HG03439 (cell line): ENCODE results near the gene FBXW5.

Source experiments
- ATAC-seq: cut with Tn5 transposase; IDR thresholded peaks from one replicate; pipeline ENCODE4 v1.9.1; 2021; ENCODE audit warnings: mild to moderate bottlenecking, moderate library complexity; ENCODE audit not compliant: unreplicated experiment

Gene FBXW5, protein sequence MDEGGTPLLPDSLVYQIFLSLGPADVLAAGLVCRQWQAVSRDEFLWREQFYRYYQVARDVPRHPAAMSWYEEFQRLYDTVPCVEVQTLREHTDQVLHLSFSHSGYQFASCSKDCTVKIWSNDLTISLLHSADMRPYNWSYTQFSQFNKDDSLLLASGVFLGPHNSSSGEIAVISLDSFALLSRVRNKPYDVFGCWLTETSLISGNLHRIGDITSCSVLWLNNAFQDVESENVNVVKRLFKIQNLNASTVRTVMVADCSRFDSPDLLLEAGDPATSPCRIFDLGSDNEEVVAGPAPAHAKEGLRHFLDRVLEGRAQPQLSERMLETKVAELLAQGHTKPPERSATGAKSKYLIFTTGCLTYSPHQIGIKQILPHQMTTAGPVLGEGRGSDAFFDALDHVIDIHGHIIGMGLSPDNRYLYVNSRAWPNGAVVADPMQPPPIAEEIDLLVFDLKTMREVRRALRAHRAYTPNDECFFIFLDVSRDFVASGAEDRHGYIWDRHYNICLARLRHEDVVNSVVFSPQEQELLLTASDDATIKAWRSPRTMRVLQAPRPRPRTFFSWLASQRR

DNA sequence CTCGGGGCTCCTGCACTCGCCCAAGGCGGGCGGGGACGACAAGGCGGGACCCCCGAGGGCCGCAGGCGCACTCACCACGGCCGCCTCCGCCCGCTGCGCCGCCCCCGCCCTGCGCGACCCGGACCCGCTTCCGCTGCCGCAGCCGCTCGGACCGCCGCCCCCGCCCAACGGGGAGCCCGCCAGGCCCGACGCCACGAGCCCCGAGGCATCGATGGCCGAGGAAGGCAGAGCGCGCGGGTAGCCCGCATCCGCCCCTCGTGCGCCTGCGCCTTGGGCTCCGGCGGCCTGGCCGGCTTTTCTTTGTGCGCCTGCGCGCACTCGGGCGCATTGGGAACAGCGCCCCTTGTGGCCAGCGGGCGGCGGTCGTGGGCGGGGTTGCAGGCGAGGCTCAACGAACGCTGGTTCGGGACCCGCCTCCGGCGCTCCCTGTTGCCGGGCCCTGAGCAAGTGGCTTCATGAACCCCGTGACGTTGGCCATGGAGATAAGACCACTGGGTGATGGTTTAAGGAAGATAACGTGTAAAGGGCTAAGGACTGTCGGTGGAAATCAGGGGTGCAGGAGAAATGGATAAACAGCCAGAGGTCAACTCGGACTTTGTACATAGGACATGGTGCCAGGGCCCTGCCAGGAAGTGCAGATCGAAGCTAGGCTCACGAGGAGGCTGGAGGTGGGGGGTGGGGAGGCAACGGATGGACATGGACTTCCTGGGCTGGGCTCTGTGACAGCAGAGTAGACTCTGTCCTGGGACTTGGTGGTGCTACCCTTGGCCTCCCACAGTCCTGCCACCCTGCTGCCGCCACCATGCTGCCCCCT, at the start of gene FBXW5, which contains the start of gene C8G:
TSS of gene FBXW5 (minus strand) at position 220 of the 814 bp plus-strand sequence. CDS start 655 bp downstream, outside the sequence.
TSS of gene C8G (plus strand) at position 725 of the 814 bp plus-strand sequence. CDS start at position 803, 78 bp downstream.
- peak; percentile 70 for ATAC-seq

DNA sequence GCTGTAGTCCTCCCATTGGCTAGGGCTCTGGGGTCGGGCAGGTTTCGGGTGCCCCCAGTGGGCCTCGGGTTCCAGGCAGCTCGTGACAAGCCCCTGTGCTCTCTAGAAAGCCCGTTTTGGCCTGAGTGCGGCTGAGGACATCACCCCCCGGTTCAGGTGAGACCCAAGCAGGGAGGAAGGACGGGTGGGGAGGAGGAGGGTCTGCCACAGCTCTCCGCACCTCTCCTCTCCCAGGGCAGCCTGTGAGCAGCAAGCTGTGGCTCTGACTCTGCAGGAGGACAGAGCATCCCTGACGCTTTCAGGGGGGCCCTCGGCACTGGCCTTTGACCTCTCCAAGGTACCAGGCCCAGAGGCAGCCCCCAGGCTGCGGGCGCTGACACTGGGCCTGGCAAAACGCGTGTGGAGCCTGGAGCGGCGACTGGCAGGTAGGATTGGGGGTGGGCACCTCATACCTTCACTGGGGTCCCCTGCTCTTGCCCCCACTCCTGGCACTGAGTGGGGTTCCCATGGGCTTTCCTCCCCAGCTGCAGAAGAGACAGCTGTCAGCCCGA, 48.4 kb upstream of the FBXW5 start:
- ATAC-seq = peak; percentile 9

DNA sequence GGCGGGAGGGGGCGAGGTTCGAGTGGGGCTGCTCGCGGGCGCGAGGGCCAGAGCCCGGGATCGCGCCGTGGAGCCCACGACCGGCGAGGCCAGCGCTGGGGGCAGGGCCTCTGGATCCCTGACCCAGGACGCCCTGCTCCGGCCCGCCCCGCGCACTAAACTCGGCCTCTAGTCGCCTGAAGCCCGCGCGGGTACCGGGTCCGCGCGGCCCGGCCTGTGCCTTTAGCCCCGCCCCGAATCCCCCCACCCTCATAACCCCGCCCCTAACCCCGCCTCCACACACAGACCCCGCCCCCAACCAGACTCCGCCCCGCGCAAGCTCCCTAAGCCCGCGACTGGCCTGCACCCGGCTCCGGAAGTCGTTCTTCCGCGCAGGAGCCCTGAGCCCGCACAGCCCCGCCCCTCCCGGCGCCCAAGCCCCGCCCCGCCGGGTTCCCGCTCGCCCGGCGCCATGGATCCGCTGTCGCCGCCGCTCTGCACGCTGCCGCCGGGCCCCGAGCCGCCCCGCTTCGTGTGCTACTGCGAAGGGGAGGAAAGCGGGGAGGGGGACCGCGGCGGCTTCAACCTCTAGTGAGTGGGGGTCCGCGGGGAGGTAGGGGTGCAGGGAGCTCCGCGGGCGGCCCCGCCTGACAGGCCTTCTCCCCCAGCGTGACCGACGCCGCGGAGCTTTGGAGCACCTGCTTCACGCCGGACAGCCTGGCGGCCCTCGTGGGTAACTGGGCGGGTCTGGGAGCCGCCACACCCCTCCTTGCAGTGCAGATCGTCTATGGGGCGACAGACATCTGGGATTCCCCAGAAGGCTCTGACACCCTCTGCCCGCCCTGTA, 47.7 kb upstream of the FBXW5 start, which contains the start of gene PAXX:
TSS of gene PAXX (plus strand) at position 430 of the 826 bp plus-strand sequence. CDS start at position 452, 22 bp downstream.
- ATAC-seq = peak; percentile 64

DNA sequence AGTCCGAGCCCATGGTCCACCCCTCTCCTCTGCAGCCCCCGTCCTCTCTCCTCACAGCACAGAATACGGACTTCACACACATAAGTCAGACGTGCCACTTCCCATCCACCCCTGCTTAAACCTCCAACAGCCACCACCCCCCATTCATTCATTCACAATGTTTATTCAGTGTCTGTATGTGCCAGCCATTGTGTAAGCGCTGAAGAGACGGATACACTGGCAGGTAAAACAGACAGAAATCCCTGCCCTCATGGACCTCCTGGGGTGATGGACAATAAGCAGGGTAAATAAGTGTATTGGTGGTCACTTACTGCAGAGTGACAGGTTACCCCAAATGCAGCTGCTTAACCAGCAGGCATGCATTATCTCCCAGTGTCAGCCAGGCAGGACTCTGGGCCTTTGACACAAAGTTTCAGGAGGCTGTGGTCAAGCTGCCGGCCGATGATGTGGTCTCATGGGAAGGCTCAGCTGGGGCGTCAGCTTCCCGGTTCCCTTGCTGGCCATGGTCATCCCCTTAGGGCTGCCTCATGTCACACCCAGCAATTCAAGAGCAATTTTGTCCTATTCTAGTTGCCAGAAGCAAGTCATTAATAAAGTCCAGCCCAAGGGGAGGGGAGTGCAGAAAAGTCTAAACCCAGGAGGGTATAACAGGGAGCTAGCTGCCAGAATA, 45.8 kb upstream of the FBXW5 start:
- ATAC-seq = no peak

DNA sequence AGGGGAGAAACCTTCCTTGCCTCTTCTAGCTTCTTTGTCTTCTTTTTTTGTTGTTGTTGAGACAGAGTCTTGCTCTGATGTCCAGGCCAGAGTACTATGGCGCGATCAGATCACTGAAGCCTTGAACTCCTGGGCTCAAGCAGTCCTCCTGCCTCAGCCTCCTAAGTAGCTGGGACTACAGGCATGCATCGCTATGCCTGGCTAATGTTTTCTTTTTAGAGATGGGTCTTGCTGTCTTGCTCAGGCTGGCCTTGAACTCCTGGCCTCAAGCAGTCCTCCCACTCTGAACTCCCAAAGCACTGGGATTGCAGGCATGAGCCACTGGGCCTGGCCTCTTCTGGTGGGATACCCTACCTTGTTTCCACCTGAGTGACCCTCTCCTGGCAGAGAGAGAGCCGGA, 44.3 kb upstream of the FBXW5 start:
- ATAC-seq = no peak

DNA sequence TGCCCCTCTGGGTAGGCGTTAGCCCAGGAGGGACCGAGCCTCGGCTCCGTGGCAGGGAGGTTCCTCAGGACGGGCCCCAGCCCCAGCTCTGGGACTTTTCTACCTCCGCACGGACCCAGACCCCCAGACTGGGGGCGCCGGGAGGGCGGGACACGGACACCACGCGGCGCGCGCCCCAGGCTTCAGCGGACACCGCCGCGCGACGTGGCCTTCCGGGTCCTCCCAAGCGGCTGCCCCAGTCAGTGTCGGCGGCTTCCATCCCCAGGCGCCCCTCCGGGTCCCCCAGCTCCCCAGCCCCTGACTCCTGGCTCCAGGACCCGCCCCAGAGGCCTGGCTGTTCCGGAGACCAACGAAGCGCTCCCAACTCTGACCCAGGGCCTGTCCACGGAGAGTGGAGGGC, 41.3 kb upstream of the FBXW5 start:
- ATAC-seq = no peak

DNA sequence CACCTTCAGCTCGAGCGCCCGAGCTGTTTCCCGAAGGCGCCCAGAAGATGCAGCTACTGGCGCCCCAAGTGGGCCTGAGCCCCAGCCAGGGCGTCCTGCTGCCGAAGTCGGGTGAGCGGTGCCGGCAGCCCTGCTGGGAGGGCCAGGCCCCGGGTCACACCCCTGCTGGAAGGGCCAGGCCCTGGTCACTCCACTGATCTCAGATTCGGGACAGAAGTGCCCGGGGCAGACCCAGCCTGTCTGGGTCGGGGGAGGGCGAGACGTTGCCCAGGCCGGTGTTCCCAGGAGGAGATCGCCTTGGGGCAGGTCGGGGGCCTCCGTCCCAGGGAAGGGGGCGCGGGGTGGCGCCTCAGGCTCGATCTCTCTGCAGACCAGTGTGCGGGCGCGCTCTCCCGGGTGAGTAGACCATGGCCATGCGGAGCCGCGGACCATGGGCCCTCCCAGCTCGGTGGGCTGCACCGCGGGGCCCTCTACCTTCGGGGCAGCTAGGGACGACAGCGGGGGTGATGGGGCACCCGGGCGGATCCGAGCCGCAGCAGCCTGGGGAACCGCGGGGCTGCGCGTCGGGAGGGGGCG, 40.6 kb upstream of the FBXW5 start:
- no peak for ATAC-seq

DNA sequence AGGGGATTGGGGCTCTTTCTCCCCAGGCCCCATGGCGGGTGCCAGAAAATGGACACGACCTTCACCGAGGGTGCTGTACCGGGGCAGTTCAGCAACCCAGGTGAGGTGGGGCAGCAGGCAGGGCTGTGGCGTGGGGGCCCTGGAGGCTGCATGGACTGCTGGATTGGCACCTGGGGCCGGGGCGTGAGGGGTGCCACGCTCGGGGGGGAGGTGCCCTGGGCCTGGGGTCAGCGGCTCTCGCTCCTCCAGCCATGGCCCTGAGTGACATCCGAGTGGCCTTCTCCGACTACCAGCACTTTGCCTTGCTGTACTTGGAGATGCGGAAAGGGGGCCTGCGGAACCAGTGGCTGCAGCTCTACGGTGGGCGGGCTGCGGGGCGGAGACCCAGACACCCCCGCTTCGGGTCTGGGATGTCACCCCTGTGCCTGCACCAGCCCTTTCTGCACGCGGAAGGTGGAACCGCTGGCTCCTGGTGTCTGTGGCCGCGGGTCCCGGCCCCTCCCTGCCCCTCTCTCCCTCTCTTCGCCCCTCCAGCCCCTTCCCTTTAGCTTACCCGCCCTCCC, 40.0 kb upstream of the FBXW5 start:
- ATAC-seq = no peak

DNA sequence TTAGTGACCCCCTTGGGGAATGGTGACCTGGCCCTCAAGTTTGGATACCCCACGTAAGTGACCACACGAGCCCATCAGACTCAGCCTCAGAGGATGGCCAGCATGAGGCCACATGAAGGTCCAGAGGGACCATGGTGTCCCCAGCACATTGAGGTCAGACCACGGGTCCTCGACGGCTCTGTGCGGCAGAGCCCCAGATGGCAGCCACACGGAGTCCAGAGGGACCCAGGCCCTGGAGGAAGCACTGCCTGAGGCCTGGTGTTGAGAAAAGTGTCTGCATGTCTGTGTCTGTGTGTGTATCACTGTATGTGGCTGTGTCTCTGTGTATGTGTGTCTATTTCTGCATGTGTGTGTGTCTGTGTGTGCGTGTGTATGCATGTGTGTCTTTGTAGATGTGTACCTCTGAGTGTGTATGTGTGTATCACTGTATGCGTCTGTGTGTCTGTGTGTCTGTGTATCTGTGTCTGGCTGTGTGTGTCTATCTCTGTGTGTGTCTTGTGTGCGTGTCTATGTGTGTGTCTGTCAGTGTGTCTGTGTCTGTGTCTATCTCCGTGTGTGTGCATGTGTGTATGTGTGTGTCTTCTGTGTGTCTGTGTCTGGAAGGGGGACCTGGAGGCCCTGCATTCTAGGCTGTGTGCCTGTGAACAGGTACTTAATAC, 39.2 kb upstream of the FBXW5 start:
- ATAC-seq = no peak

DNA sequence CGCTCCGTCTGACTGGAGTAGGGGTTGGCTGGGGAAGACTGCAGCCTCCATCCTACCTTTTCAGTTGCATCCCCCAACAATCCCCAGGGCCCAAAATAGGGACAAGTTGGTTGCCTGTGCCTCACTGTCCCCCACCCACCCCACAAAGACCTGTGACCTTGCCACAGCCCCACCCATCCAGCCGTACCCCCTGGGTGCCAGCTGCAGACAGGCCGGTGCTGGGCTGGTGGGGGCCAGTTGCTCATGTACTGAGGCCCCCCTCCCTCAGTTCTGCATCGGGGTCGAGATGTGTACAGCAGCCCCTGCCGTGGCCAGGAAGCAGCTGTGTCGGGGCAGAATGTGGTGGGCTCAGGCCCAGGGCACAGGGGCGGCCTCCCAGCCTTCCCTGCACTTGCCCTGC, 38.6 kb upstream of the FBXW5 start:
- ATAC-seq = no peak

DNA sequence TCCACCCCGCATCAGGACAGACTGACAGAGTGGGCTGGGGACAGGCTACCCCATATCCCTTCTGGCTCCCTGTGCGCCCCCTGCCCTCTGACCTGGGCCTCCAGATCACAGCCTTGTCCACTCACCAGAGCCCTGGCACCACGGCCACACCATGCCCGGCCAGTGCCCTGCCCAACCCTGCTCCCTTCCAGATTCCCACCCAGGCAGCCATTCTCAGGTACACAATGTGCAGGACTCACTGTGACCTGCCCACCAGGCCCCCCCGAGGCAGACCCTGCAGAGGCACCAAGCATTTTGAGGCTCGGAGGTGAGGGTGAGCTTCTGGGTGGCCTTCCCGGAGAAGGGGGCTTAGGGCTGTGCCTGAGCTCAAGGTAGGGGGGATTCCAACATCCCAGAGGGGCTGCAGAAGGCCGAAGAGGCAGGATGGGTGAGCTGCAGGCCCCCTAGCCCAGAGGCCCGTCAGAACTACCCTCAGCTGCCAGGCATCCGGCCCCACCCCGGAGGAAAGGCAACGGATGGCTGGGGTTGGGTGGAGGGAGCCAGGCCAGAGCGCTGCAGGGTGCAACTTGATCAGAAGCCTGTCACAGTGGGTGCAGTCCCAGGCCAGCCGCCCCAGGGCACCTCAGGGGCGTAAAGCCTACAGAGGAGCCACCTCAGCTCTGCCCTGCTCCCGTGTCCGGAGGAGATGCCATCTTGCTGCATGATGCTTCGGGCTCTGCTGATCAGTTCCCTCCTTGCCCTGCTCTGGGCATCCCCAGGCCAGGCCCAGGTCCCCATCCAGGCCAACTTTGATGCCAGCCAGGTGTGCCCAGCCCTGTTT, 37.9 kb upstream of the FBXW5 start, which contains the start of gene LCNL1:
TSS of gene LCNL1 (plus strand) at position 762 of the 820 bp plus-strand sequence. CDS start 594 bp downstream, outside the sequence.
- ATAC-seq = no peak

DNA sequence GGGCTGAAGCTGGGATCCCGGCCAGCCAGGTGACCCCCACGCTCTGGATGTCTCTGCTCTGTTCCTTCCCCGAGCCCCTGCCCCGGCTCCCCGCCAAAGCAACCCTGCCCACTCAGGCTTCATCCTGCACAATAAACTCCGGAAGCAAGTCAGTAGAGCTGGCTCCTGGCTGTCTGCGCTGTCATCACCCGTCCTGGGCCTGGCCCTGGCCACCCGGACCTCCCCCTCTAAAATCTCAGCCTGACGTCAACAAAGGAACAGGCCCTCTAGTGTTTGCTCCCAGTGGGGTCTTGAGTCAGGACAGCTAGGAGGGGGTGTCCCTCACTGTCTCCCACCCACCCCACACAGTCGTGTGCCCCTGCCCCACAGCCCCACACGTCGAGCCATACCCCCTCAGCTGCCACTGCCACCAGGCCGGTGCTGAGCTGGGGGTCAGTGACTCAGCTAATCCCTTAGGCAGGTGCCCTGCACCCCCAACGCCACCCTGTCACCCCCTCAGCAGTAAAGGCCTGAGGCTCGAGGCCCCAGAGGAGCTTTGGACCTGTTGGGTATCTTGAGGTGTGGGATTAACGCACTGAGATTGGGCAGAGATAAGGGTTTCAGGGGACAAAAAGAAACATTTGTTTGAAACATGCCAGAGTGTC, 37.2 kb upstream of the FBXW5 start:
- no peak for ATAC-seq

DNA sequence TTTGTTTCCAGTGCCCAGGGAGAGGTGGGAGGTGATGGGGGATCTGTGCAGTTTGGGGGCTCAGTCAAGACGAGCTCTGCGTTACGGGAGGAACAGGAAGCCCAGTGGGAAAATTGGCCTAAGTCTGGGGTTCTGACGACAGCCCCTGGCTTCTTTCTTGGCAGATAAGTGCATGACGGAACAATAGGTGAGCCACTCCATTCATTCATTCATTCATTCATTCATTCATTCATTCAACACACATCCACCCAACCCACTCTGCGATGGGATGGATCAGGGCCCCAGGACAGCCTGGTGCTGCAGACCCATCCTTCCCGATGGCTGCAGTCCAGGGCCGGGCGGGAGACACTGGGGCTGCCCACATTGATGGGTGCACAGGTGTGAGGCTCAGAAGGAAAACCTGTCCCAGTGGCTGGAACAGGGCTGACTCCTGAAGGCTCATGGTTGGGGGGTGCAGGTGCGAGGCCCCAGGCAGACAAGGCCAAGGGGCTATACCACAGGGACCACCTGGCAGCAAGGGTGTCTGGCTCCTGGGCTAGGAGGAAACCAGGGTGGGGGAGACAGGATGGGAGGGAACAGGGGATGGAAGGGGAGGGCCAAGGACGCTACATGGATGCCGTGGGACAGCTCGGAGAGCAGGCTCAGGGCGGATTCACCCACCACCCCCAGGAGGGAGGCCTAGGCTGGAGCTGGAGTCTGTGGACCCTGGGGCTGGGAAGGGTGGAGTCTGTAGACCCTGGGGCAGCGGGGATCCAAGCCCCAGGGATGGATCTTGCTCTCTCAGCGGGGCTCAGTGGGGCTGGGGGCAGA, 36.3 kb upstream of the FBXW5 start:
- ATAC-seq = no peak

DNA sequence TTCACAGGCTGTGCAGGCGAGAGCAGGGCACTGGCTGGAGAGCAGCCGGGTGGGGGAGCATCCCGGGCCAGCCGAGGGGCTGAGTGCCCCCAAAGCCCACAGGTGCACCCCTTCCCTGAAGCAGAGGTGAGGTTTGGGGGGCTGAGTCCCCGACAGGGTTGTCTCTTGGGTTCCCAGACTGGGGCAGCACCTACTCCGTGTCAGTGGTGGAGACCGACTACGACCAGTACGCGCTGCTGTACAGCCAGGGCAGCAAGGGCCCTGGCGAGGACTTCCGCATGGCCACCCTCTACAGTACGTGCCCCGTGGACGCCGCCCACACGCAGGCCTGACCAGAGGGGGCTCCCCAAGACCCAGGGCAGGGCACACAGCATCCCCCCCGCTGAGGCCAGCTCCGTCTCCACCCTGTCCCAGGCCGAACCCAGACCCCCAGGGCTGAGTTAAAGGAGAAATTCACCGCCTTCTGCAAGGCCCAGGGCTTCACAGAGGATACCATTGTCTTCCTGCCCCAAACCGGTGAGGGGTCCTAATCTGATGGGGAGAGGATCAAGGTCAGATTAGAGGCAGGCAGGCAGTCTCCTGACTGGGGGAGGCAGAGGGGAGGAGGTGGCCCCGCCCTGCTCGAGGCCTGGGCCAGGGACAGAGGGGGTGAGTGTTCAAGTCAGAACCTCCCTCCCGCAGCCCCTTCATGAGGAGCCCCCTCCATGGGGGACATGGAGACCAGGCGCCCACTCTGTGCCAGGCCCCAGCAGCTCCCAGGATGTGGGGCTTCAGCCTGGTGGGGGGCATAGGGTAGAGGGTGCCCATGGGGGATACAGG, 35.4 kb upstream of the FBXW5 start:
- ATAC-seq = no peak

DNA sequence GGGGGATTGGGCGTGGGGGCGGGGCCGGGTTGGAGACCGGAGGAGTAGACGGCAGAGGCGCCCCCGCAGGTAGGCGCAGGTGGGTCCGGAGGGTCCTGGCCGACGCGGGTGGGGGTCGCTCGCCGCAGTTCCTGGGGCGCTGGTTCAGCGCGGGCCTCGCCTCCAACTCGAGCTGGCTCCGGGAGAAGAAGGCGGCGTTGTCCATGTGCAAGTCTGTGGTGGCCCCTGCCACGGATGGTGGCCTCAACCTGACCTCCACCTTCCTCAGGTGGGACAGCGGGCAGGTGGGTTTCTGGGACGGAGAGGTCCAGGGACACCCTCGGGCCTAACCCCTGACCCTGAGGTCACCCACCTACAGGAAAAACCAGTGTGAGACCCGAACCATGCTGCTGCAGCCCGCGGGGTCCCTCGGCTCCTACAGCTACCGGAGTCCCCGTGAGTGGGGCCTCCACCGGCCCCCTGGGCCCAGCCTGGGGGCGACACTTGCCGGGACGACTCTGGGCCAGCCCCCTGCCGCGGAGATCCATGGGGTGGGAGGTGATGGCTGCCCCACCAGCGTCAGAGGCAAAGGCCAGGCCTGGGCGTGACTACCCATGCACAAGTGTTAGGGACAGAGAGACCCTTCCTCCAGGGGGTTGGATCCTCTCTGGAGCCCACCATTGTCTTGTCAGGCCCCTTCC, 34.5 kb upstream of the FBXW5 start:
- ATAC-seq = no peak
